HG03095 (cell line): ENCODE data around the gene DNM1.

Source experiments
- ATAC-seq: cut with Tn5 transposase; IDR thresholded peaks from one replicate; pipeline ENCODE4 v1.9.1; 2021; ENCODE audit warnings: moderate library complexity; ENCODE audit not compliant: unreplicated experiment

DNM1 gene

DNA sequence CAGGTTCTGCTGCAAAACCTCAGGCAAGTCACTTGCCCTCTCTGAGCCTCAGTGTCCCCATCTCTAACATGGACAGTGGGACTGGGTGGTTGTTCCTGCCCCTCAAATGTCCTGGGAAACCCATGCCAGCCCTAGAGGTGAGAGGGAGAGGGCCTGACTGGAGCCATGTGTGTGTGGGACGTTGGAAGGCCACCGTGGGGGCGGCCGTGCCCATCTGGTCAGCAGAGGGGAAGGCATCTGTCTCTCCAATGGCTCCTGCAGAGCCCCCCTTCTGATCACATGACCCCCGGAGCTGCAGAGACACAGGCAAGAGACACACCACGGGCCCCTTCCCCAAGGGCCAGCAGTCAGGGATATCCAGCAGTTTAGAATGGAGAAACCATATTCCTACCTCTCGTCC is 1.7 kb downstream of the DNM1 start:
- no peak for ATAC-seq

DNA sequence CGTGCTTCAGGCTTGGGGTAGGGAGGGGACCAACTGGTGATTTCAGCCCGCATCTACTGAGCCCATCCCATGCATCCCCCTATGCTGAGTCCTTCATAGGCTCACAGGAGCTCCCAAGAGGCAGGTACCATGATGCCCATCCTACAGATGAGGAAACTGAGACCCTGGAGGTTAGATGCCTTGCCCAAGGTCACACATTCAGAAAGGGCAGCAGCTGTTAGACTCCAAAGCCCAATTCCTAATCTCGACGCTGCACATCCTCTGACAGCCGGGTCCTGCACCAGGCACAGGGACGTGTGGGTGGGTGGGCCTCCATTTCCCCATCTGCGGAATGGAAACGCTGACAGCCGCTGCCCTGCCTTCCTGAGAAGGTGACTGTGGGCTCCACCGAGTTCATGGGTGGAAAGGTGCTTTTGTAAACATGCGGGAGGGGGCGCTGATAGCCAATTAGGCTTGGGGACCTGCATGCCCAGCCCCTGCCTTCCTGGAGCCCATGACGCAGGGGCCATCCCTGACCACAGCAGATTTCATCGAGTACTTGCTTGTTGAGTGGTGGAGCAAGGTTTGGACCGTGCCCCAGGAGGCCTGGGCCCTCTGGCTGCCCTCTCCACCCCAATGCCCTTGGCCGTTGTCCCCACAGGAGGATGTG is 2.2 kb downstream of the DNM1 start:
- no peak for ATAC-seq

DNA sequence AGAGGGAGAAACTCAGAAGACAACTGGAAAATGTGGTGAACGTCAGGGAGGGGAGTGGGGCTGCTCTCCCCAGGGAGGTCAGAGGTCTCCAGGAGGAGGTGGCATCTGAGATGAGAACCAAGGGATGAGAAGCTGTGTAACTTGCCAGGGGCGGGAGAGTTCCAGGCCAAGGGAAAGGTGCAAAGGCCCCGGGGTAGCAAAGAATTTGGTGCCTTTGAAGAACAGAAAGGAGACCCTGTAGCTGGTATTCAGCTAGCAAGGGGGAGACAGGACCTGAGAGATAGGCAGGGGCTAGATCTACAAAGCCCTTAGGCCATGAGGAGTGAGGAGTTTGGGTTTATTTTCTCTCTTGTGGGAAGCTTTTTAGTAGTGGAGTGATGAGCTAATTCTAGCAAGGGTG is 3.3 kb downstream of the DNM1 start:
- ATAC-seq: no peak

DNA sequence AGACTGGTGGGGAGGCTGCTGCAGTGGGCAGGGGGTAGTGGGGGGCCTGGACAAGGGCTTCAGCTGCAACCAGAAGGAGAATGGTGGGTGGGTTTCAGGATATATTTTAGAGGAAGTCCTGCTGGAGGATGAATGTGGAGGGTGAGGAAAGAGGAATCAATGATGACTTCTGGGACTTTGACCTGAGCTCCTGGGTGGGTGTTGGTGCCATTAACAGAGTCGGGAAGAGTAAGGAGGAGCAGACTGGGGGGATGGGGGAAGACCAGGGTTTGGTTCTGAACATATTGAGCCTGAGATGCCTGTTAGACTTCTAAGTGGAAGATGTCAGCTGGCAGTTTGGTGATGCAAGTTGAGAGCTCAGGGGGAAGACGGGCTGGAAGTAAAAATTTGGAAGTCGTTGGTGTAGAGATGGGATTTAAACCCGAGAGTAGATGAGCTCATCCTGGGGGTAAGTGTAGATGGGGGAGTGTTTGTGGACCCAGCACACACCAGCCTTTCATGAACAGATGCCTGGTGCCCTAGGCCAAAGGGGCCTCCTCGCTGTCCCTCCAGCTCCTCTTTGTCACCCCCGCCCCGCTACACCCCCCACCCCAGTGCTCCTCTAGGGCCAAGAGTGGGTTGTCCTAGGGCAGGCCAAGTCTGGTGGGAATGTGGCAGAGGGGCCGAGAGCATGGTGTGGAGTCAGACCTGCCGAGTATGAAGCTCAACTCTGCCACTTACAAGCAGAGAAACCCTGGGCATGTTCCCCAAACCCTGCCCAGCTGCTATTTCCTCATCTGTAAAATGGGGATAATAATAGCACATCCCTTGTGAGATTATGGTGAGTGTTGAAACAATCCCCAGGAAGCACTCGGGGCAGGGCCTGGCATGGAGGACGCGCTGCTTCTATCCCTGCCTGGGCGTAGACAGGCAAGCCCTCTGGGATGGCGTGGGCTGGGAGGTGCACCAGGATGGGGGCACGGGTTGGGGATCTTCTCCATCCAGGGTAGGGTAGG is 4.0 kb downstream of the DNM1 start:
- no peak for ATAC-seq

DNA sequence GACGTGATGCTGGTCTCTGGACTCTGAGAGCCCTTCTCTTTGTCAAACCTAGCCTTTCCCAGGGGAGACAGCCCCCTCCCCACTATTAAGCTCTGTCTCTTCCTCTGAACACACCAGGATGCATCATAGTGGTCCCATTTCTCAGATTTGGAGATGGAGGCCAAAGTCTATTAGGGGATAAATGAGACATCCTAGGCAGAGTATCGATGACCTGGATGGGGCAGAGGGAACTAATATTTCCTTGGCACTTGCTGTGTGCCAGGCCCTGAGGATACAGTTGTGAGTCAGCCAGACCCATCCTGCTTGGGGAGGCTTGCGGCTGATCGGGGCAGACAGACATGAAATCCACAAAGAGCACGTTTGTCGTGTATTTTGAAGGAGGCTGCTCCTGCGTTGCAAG is 5.2 kb downstream of the DNM1 start:
- no peak for ATAC-seq

DNA sequence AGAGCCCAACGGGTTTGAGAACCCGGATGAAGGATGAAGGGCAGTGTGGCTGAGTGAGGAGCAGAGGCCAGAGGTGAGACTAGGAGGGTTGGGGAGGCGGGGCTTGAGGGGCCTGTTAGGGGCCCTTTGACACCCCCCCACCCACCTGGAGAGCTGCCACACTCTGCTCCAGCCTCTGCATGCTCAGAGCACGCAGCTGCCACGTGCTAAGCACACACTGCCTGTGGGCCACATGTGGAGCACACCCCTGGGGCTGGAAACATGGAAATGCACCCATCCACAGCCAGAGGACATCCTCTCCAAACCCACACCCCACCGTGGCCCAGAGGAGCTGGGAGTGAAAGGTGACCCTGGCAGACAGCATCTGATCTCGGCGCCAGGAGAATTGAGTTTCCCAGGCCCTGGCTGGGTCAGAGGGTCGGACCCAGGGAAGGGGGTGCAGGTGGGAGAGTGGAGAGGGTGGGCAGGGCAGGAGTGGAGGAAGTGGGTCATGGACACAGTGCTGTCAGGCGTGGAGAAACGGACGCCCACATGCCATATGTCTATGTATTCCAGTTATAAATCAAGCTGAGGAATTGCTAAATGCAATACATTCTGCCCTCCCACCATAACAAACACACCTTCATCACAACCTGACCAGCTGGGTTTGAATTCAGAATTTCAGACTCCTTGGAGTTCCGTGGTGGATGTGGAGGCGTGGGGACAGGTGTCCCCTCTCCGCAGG is 5.9 kb downstream of the DNM1 start:
- no peak for ATAC-seq

DNA sequence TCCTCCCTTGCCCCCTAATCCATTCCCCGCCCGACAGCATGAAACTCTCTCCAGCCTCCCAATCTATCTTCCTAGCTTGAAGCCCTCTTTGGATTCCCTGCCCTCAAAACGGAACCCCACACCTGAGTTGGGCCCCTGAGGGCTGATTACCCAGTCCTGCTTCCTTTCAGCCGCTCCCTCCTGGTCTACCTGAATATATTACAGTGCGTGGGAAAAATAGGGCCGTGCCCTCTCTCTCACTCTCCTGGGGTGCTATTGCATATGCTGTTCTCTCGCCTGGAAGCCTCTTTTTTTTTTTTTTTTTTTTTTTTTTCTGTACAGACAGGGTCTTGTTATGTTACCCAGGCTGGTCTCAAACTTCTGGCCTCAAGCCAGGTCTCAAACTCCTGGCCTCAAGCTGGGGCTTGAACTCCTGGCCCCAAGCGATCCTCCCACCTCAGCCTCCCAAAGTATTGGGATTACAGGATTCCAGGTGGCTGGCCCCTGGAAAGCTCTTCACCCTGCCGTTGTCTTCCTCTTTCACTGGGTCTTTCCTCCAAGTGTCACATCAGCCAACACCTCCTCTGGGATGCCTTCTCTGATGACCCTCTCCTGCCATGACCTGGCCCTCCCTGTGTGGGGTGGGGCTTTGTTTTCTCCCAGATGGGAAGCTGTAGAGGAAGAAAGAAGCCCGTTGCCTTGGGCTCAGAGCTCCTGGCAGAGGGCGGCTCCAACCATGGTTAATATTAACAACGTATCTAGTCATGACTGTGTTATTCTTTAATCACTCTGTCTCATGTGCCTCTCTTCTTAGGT is 8.2 kb downstream of the DNM1 start:
- ATAC-seq: no peak

DNA sequence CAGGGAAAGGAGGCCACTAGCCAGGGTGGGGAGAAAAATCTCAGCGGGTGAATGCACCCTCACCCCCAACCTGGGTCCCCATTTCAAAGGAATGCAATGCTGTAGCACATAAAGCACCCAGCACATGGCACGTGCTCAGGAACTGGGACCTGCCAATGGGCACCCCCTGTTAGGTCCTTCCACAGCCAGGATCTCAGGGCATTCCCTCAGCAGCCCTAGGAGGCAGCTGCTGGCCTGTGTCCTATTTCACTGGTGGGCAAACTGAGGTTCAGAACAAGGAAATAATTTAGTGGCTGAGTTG is 8.8 kb downstream of the DNM1 start:
- ATAC-seq: no peak

DNA sequence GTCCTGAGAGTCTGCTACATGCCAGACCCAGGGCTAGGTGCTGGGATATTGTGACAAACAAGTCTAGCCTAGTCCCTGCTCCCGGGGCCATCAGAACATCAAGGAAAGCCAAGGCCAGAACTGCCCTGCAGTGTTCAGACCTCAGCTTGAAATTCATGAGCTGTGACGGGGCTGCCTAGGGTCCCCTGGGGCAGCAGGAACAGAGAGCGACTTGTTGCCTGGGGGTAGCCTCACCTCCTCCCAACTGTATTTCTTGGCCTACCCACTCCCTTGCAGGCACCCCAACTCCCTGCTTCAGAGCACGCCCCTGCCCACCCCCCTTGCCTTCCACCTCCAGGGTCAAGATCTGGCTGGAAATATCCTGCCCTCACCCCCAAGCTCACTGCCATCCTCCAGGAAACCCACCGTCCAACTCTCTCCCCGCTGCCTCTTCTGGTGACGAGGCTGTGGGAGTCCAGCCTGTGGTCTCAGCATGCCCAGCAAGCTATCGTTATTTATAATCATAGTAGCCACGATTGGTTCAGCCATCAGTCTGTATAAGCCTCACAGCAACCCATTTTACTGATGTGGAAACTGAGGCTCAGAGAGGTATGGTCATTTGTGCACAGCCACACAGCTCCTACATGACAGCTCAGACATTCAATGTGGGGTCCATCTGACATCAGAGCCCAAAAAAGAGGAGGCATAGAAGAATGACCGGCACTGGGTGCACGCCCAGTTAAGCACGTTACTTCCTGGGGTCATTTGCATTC is 10.7 kb downstream of the DNM1 start:
- no peak for ATAC-seq

DNA sequence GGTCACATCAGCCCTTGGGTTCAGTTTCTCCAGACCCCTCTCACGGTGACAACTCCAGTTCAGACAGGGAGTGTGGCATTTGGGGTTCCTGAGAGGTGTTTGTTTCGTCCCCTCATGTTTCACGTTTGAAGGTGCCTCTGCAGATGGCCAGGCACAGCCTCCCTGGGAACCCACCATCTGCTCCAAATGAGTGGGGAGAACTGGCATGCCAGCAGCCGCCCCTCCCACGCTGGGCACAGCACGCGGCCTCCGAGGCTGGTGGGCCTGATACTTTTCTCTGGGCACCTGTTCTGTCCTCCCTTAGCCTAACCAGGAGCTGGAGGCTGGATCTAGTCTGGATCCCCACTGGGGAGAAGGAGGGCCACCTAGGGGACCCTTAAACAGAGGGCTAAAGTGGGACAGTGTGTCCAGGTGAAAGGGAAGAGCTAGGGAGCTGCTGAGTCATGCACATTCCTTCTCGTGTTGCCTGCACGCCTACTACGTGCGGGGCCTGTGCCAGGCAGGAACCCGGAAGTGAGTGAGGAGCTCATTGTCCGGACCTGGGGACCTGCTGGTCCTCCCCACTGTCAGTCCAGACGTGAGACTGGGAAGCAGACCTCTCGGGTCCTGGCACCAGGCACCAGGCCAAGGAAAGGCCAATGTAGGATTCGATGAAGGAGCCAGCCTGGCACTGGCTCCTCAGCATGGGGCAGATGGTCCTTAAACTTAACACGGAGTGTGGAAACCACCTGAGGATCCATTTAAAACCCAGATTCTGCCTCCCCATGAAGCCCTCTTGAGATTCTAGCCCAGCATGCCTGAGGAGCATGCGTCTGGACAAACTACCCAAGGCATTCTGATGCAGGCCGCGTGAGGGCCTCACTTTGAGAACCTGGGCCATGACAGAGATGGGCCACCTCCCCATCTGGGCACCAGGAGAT is 11.7 kb downstream of the DNM1 start:
- no peak for ATAC-seq

DNA sequence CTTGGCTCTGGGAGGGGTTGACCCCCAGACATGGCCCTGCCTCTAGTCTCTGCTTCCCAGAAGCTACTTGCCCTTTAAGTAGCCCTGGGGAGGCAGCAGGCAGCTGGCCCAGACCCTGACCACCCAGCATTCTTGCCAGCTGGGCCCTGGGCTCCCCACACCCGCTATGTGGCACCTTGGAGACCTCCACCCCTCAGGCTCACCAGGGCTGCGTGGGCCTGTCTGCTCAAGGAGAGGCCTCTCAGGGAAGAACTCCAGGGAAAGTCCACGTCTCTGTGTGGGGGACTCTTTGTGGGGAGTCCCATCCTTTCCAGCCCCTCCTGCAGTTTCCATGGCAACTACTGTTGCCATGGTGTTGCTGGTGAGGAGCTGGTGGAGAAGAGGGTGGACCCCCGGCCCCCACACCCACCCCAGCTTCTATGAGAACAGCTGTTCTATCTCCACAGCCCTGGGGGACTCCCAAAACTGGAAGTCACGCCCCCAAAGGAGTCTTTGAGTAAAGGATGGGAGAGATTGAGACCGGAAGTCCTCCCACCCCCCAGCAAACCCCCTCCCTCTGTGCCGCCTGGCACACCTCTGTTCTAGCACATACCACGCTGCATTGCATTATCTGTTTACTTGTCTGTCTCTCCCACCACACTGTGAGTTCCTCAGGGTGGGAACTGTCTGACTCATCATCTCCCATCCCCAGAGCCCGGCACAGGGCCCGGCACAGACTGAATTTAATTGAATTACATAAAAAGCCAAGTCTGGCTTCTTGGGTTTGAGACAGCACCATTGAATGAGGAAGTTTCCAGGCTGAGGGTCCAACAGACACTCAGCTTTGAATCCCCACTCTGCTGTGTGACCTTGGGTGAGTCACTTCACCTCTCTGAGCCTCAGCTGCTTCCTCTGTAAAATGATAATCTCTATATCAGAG is 12.6 kb downstream of the DNM1 start:
- no peak for ATAC-seq

DNA sequence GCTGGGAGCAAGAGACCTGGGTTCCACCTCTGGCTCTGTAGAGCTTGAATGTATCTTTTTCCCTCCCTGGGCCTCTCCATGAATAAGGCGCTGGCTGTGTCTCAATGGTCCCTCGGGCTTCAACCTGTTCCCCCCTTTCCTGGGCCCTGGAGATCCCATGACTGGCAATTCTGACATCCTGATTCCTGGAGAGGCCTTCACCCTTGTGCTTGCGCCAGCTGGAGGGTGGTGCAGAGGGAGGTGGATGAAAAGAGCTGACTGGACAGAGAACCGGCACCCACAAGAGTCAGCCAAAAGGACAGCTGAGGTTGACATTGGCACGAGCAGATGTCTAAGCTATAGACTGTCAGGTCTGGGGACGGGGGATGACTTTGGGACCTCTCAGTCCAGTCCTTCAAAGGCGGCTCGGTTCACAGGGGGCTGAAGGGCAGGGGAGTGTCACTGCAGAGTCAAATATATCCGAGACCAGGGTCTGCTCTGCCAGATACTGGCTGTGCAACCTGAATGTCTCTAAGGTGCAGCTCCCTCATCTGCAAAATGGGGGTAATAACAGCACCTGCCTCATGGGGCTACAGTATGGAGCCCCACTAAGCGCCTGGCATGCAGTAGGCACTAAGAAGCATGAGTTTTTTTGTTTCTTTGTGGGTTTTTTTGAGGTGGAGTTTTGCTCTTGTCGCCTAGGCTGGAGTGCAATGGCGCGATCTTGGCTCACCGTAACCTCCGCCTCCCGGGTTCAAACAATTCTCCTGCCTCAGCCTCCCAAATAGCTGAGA is 13.8 kb downstream of the DNM1 start:
- no peak for ATAC-seq

DNA sequence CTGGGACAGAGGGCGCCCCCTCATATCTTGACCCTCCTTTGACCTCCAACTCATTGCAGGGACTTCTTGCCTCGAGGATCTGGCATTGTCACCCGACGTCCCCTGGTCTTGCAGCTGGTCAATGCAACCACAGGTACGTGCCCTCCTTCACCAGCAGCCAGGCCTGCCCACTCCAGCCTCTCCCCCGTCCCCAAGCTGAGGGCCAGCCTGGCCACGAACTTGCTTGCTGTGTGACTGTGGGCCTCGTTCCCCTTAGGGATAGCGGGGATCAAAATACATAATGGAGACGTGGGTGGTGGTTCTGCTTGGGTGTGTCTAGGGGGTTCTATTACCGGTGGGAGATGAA is 15.0 kb downstream of the DNM1 start:
- ATAC-seq: no peak

DNA sequence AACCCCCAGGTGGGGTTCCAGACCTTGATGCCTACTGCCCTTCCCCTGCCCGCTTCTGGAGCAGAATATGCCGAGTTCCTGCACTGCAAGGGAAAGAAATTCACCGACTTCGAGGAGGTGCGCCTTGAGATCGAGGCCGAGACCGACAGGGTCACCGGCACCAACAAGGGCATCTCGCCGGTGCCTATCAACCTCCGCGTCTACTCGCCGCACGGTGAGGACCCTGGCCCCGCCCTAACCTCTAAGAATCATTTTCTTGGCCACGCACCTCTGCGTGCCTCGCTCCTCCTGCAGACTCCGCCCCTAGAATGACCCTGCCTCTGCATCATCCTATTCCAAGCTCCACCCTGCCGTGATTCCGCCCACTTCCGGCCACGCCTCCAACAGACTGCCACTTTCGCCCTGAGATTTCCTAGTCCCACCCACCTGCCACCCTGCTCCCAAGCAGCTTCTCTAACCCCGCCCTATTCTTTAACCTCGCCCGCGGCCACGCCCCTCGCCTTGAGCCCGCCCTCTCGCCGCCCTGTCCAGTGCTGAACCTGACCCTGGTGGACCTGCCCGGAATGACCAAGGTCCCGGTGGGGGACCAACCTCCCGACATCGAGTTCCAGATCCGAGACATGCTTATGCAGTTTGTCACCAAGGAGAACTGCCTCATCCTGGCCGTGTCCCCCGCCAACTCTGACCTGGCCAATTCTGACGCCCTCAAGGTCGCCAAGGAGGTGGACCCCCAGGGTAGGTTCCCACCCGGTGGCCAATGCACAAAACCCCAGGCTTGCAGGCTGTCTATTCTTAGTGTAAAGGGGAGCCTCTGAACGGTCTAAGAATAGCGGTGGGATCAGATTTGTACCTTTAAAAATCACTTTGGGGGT is 15.6 kb downstream of the DNM1 start:
- peak; percentile 89 for ATAC-seq

DNA sequence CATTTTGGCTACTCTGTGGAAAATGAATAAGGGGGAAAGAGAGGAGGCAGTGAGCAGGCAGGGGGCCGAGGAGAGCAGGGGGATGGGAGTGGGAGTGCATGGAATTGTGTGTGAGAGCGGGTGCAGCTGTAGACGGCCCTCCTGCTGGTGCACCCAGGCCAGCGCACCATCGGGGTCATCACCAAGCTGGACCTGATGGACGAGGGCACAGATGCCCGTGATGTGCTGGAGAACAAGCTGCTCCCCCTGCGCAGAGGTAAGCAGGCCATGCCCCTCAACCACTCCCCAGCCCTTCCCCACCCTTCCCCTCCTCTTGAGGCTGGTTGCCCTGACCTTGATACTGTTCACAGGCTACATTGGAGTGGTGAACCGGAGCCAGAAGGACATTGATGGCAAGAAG is 16.7 kb downstream of the DNM1 start:
- no peak for ATAC-seq

DNA sequence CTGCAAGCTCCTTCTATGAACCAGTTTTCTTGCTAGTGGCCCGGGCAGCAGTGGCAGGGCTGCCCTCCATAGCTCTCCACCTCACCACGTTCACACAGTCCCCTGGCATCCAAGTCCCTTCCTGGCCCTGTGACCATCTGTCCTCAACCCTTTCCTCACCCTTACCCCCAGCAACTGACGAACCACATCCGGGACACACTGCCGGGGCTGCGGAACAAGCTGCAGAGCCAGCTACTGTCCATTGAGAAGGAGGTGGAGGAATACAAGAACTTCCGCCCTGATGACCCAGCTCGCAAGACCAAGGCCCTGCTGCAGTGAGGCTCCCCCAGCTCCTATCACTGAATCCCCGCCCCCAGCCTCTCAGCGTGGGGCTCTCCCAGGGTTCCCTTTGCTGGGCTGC is 18.8 kb downstream of the DNM1 start:
- ATAC-seq: no peak
